ENCODE measurements around the gene ASB9. TPM values are rescaled to one million over a fixed set of nuclear protein-coding genes. Genes with fewer than 3 reads are reported as not detected.

Gene ASB9
- total and polyA plus RNA-seq, 9 of the 15 experiments (the other 6 are each of a cell fraction or from before 2014, with no cell fraction given) = 0.27 to 1.7 (median 0.96) TPM

- H3K36me3 ChIP-seq (ENCODE audit: control insufficient read depth, insufficient read depth, low read length) = no peaks in the 10 kb centered on the region
- 0% methylated on average over 3 of the region's 3 CpGs for WGBS (ENCODE audit: insufficient coverage, low coverage, missing lambda C conversion rate)
- DNase-seq (ENCODE audit: extremely low read depth in 1 of 4, low spot score in 3 of 4) (no peak), FAIRE-seq (no peak), ATAC-seq (no peak)
- no TSS peak for BruUV-seq (replicated peaks)
- intact Hi-C loops (cut with micrococcal nuclease) (no loop called here), in situ Hi-C loops (cut with MboI) (no loop called here)
- H3K27me3 ChIP-seq (ENCODE audit: control insufficient read depth in 2 of 2, insufficient read depth in 2 of 2, low read length in 2 of 2) = no peaks in the 10 kb centered on the region
- H2AFZ ChIP-seq (ENCODE audit: low read depth, low read length) = no peak overlapping the region
- H3K4me2 ChIP-seq (ENCODE audit: insufficient read depth, low read length) = no peak overlapping the region
- H3K27ac ChIP-seq (ENCODE audit: extremely low read depth, low read depth, low read length) = no peak overlapping the region
- CTCF ChIA-PET (ENCODE audit: low intra/inter-chr PET ratio) = no interaction called here
- no peaks in the 10 kb centered on the region for H3K4me1 ChIP-seq (replicated peaks in 1 of 2; ENCODE audit: control insufficient read depth in 2 of 2, insufficient read depth in 2 of 2, low read length in 2 of 2)
- no peak overlapping the region for H3K9ac ChIP-seq (ENCODE audit: insufficient read depth in 1 of 2, low read depth in 2 of 2, low read length in 2 of 2)
- H3K9me1 ChIP-seq (ENCODE audit: control insufficient read depth, insufficient read depth, low read length) = no peaks in the 10 kb centered on the region
- no peaks in the 10 kb centered on the region for H4K20me1 ChIP-seq (replicated peaks; ENCODE audit: control insufficient read depth, insufficient read depth, low read length)
- TF ChIP-seq U2AF2 (optimal IDR thresholded peaks at IDR 0.05; ENCODE audit: low read depth, low read length) = no peak
- no peak overlapping the region for H3K4me3 ChIP-seq
- H3K79me2 ChIP-seq (ENCODE audit: control insufficient read depth, insufficient read depth, low read length) = no peaks in the 10 kb centered on the region
- POLR2A ChIA-PET = no interaction called here
- H3K9me3 ChIP-seq (replicated peaks; ENCODE audit: control insufficient read depth, insufficient read depth, low read depth, low read length) = no peaks in the 10 kb centered on the region
Measured at GRCh38 chrX:15194146-15194545, 75.7 kb downstream of the ASB9 start.

Other genes starting within 250 kb of the ASB9 start
- gene ASB11, start 45.6 kb upstream of the ASB9 start, total RNA-seq (2014; rRNA removed) = not detected in 2 replicates
- not detected in 2 replicates for gene ASB11, start 45.6 kb upstream of the ASB9 start, total RNA-seq (2014; rRNA removed; fragmentation: Illumina TruSeq; extraction: Trizol)
- gene ASB11, start 45.6 kb upstream of the ASB9 start, total RNA-seq (2015; rRNA removed; fragmentation: Illumina TruSeq; extraction: Trizol) = not detected in 2 replicates
- gene ASB11, start 45.6 kb upstream of the ASB9 start, total RNA-seq (2021) = not detected in 2 replicates
- gene ASB11, start 45.6 kb upstream of the ASB9 start, polyA plus RNA-seq (2011; rRNA removed) = not detected in 2 replicates
- not detected in 2 replicates for gene ASB11, start 45.6 kb upstream of the ASB9 start, polyA plus RNA-seq (2014; fragmentation: Illumina TruSeq; extraction: Trizol)
- gene ASB11, start 45.6 kb upstream of the ASB9 start, polyA plus RNA-seq (2014; fragmentation: Nextera tagmentation; extraction: Ambion mirVana) = not detected
- gene ASB11, start 45.6 kb upstream of the ASB9 start, polyA plus RNA-seq (2014; rRNA removed) = not detected in 2 replicates
- 14.8 and 16.0 TPM in 2 replicates for gene PIGA, start 65.4 kb upstream of the ASB9 start, total RNA-seq (2014; rRNA removed)
- gene PIGA, start 65.4 kb upstream of the ASB9 start, total RNA-seq (2014; rRNA removed; fragmentation: Illumina TruSeq; extraction: Trizol) = 28.5 and 32.8 TPM in 2 replicates
- 20.6 and 23.5 TPM in 2 replicates for gene PIGA, start 65.4 kb upstream of the ASB9 start, total RNA-seq (2015; rRNA removed; fragmentation: Illumina TruSeq; extraction: Trizol)
- 26.5 and 28.0 TPM in 2 replicates for gene PIGA, start 65.4 kb upstream of the ASB9 start, total RNA-seq (2021)
- gene PIGA, start 65.4 kb upstream of the ASB9 start, polyA plus RNA-seq (2011; rRNA removed) = 32.3 and 36.9 TPM in 2 replicates
- gene PIGA, start 65.4 kb upstream of the ASB9 start, polyA plus RNA-seq (2014; fragmentation: Illumina TruSeq; extraction: Trizol) = 22.8 and 23.9 TPM in 2 replicates
- 10 to 100 TPM; 21.6 to 31.2 TPM for gene PIGA, start 65.4 kb upstream of the ASB9 start, polyA plus RNA-seq (2014; fragmentation: Nextera tagmentation; extraction: Ambion mirVana)
- 14.7 and 16.9 TPM in 2 replicates for gene PIGA, start 65.4 kb upstream of the ASB9 start, polyA plus RNA-seq (2014; rRNA removed)
- not detected in 2 replicates for gene VEGFD, start 114.3 kb upstream of the ASB9 start, total RNA-seq (2014; rRNA removed)
- gene VEGFD, start 114.3 kb upstream of the ASB9 start, total RNA-seq (2014; rRNA removed; fragmentation: Illumina TruSeq; extraction: Trizol) = not detected in 2 replicates
- not detected in 2 replicates for gene VEGFD, start 114.3 kb upstream of the ASB9 start, total RNA-seq (2015; rRNA removed; fragmentation: Illumina TruSeq; extraction: Trizol)
- 0.31 TPM in 1 of 2 replicates, not detected in the other for gene VEGFD, start 114.3 kb upstream of the ASB9 start, total RNA-seq (2021)
- 0.03 TPM in 1 of 2 replicates, not detected in the other for gene VEGFD, start 114.3 kb upstream of the ASB9 start, polyA plus RNA-seq (2011; rRNA removed)
- gene VEGFD, start 114.3 kb upstream of the ASB9 start, polyA plus RNA-seq (2014; fragmentation: Illumina TruSeq; extraction: Trizol) = not detected in 2 replicates
- gene VEGFD, start 114.3 kb upstream of the ASB9 start, polyA plus RNA-seq (2014; fragmentation: Nextera tagmentation; extraction: Ambion mirVana) = not detected
- not detected in 2 replicates for gene VEGFD, start 114.3 kb upstream of the ASB9 start, polyA plus RNA-seq (2014; rRNA removed)
- 6.9 and 7.5 TPM in 2 replicates for gene PIR, start 223.2 kb upstream of the ASB9 start, total RNA-seq (2014; rRNA removed)
- gene PIR, start 223.2 kb upstream of the ASB9 start, total RNA-seq (2014; rRNA removed; fragmentation: Illumina TruSeq; extraction: Trizol) = 10.2 and 11.9 TPM in 2 replicates
- 9.4 and 10.7 TPM in 2 replicates for gene PIR, start 223.2 kb upstream of the ASB9 start, total RNA-seq (2015; rRNA removed; fragmentation: Illumina TruSeq; extraction: Trizol)
- 8.3 and 9.4 TPM in 2 replicates for gene PIR, start 223.2 kb upstream of the ASB9 start, total RNA-seq (2021)
- 14.1 and 29.8 TPM in 2 replicates for gene PIR, start 223.2 kb upstream of the ASB9 start, polyA plus RNA-seq (2011; rRNA removed)
- gene PIR, start 223.2 kb upstream of the ASB9 start, polyA plus RNA-seq (2014; fragmentation: Illumina TruSeq; extraction: Trizol) = 11.0 and 11.5 TPM in 2 replicates
- gene PIR, start 223.2 kb upstream of the ASB9 start, polyA plus RNA-seq (2014; fragmentation: Nextera tagmentation; extraction: Ambion mirVana) = 10 to 100 TPM; 25.1 to 27.3 TPM
- gene PIR, start 223.2 kb upstream of the ASB9 start, polyA plus RNA-seq (2014; rRNA removed) = 7.7 and 11.4 TPM in 2 replicates
- 0.45 and 0.61 TPM in 2 replicates for gene BMX, start 230.7 kb upstream of the ASB9 start, total RNA-seq (2014; rRNA removed)
- gene BMX, start 230.7 kb upstream of the ASB9 start, total RNA-seq (2014; rRNA removed; fragmentation: Illumina TruSeq; extraction: Trizol) = 2.0 and 2.3 TPM in 2 replicates
- gene BMX, start 230.7 kb upstream of the ASB9 start, total RNA-seq (2015; rRNA removed; fragmentation: Illumina TruSeq; extraction: Trizol) = 0.75 and 0.98 TPM in 2 replicates
- 1.3 and 1.4 TPM in 2 replicates for gene BMX, start 230.7 kb upstream of the ASB9 start, total RNA-seq (2021)
- 1.1 and 3.1 TPM in 2 replicates for gene BMX, start 230.7 kb upstream of the ASB9 start, polyA plus RNA-seq (2011; rRNA removed)
- 0.87 and 1.1 TPM in 2 replicates for gene BMX, start 230.7 kb upstream of the ASB9 start, polyA plus RNA-seq (2014; fragmentation: Illumina TruSeq; extraction: Trizol)
- 1 to 10 TPM; 4.2 TPM for gene BMX, start 230.7 kb upstream of the ASB9 start, polyA plus RNA-seq (2014; fragmentation: Nextera tagmentation; extraction: Ambion mirVana)
- 1.6 and 1.8 TPM in 2 replicates for gene BMX, start 230.7 kb upstream of the ASB9 start, polyA plus RNA-seq (2014; rRNA removed)

Measured in K562 (cell line).